HFFc6 (cell line): ENCODE data around the gene TEC. TPM values are rescaled to one million over a fixed set of nuclear protein-coding genes. Genes with fewer than 3 reads are reported as not detected.

Source experiments
- DNase-seq: peaks from one replicate; pipeline ENCODE4 v3.0.0-alpha.2; 2018
- H3K27ac Mint-ChIP-seq: 2 replicates; pipeline ENCODE4 v1.8.0; 2020; ENCODE audit warnings: mild to moderate bottlenecking, mixed read lengths
- H3K27me3 Mint-ChIP-seq: 2 replicates; pipeline ENCODE4 v1.8.0; 2021; ENCODE audit warnings: mild to moderate bottlenecking, moderate library complexity, mixed read lengths; ENCODE audit not compliant: insufficient read depth
- H3K36me3 Mint-ChIP-seq: 2 replicates; pipeline ENCODE4 v1.8.0; 2021; ENCODE audit warnings: low read depth, mixed read lengths
- H3K4me1 Mint-ChIP-seq: 2 replicates; pipeline ENCODE4 v1.8.0; 2020; ENCODE audit warnings: low read depth, mixed read lengths
- H3K4me3 Mint-ChIP-seq: 2 replicates; pipeline ENCODE4 v1.8.0; 2020; ENCODE audit warnings: mild to moderate bottlenecking, moderate library complexity, mixed read lengths
- H3K9me3 Mint-ChIP-seq: 2 replicates; pipeline ENCODE4 v1.8.0; 2020; ENCODE audit warnings: mild to moderate bottlenecking, mixed read lengths
- total RNA-seq, 6 experiments: library from RNA; stranded (reverse); fragmentation: NEBNext Ultra II Directional; extraction: Animal tissue kit (Norgen Biotek cat#: 25700); gene quantifications; 2 replicates in 1 of 6; 3 replicates in 5 of 6; pipeline ENCODE4 v1.2.3, GENCODE V29; 2021
- TF ChIP-seq, protein P1 (sequence below): fragments of 200-600 bp; sonication (generic); IDR thresholded peaks from 2 replicates; pipeline ENCODE4 v1.5.0; 2021; ENCODE audit warnings: antibody characterized with exemption, mild to moderate bottlenecking

The TEC gene
- total RNA-seq, 6 experiments from 2014 or later: 0.23 TPM; not detected in 5

DNA sequence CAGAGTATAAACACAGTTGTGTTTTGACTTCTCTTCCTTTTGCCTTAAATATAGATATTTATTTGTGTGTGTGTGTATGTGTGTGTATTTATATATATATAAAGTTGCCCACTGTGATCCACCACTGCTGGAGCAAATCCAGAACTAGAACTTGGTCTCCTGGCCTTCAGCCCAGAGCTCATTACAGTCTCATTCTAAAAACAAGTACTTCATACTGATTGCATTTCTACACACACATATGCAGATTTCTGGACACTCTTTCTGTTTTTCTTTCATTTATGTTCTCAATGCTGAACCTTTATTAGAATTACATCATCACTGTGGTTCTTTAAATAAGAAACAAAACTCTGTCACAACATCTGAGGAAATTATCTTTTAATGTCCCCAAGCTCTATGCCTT lies 136.0 kb downstream of the TEC start:
- TF ChIP-seq, protein P1, sequence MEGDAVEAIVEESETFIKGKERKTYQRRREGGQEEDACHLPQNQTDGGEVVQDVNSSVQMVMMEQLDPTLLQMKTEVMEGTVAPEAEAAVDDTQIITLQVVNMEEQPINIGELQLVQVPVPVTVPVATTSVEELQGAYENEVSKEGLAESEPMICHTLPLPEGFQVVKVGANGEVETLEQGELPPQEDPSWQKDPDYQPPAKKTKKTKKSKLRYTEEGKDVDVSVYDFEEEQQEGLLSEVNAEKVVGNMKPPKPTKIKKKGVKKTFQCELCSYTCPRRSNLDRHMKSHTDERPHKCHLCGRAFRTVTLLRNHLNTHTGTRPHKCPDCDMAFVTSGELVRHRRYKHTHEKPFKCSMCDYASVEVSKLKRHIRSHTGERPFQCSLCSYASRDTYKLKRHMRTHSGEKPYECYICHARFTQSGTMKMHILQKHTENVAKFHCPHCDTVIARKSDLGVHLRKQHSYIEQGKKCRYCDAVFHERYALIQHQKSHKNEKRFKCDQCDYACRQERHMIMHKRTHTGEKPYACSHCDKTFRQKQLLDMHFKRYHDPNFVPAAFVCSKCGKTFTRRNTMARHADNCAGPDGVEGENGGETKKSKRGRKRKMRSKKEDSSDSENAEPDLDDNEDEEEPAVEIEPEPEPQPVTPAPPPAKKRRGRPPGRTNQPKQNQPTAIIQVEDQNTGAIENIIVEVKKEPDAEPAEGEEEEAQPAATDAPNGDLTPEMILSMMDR: no peak
- H3K27ac Mint-ChIP-seq: no peak overlapping the region
- no peak for DNase-seq

DNA sequence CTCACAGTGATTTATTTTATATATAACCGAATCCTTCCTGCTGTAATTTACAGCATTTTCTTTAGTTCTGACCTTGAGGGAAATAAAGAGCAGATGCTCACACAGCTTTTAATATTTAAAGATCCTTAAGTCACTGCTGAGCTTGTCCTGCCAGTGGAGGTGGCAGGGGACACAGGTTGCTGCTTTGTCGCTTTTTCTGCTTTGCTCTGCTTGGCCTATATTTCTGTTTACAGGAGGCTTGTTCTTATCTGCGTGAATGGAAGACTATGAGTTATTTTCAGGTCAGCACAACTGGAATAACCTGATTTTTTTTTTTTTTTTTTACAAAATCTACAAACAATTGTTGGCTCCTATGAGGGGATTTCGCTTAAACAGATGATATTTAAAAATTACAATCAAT lies 137.9 kb downstream of the TEC start:
- H3K4me3 Mint-ChIP-seq: no peak overlapping the region
- no peaks in the 10 kb centered on the region for H3K9me3 Mint-ChIP-seq
- H3K36me3 Mint-ChIP-seq: no peaks in the 10 kb centered on the region
- TF ChIP-seq, protein P1: no peak
- DNase-seq: no peak
- H3K27ac Mint-ChIP-seq: no peak overlapping the region
- H3K27me3 Mint-ChIP-seq: peaks cover 7% of the 10 kb centered on the region
- peaks cover 29% of the 10 kb centered on the region for H3K4me1 Mint-ChIP-seq

More for the DNA sequence above, 136.0 kb downstream of the TEC start:
- no peak overlapping the region for H3K4me3 Mint-ChIP-seq
- no peaks in the 10 kb centered on the region for H3K9me3 Mint-ChIP-seq
- no peaks in the 10 kb centered on the region for H3K36me3 Mint-ChIP-seq
- H3K4me1 Mint-ChIP-seq: peaks cover 11% of the 10 kb centered on the region
- peaks cover 8% of the 10 kb centered on the region for H3K27me3 Mint-ChIP-seq

DNA sequence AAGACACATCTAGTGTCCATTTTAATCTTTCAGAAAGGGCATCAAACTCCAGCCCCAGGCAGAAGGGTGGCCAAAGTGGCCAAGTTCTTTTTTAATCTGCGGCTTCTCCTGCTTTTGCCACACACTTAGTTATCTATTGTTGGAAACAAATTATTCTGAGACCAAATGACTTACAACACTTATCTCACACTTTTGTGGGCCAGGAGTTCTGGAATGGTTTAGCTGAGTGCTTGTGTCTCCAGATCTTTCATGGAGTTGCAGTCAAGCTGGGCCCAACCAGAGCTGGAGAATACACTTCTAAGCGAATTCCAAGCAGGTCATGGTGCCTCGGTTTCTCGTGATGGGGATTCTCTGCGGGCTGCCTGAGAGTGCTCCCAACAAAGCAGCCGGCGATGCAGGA lies 139.5 kb downstream of the TEC start:
- no peaks in the 10 kb centered on the region for H3K9me3 Mint-ChIP-seq
- TF ChIP-seq, protein P1: no peak
- DNase-seq: no peak
- H3K4me3 Mint-ChIP-seq: no peak overlapping the region
- H3K36me3 Mint-ChIP-seq: no peaks in the 10 kb centered on the region
- H3K27me3 Mint-ChIP-seq: peaks cover 7% of the 10 kb centered on the region; the same call in 1 of the 2 replicates
- H3K27ac Mint-ChIP-seq: no peak overlapping the region
- peaks cover 29% of the 10 kb centered on the region for H3K4me1 Mint-ChIP-seq

DNA sequence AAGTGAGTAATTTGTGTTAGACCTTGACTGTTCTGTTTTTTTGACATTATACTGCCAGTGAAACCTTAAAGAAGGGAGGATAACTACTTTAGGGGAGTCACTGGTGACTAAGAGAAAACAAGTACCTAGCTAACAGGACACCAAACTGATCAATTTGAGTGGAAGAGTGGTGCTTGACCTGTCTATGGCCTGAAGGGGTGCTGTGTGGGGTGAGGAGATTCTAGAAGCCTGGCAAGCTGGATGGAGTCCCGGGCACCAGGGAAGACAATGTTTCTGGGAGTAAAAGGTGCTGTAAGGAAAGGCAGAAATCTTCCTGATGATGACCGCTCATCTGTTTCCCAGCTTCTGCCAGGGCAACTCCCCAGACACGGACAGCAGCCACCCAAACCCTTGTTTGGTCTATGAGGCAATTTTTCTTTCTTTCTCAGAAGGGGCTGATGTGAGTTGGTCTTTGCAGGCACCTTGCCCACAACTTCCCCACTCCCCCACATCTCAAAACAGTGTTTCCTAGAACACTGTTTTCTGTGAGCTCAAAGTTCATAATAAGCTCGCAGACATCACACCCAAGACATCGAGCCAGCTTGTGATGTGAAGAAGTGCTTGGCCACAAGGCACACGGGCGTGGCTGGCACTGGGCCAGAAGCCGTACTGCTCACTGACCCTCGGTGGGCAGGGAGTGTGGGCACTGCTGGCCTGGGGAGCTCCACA lies 140.2 kb downstream of the TEC start:
- Mint-ChIP-seq H3K27ac (no peak overlapping the region), H3K4me1 (peaks cover 29% of the 10 kb centered on the region), H3K4me3 (no peak overlapping the region), H3K9me3 (no peaks in the 10 kb centered on the region), H3K36me3 (no peaks in the 10 kb centered on the region), H3K27me3 (peaks cover 7% of the 10 kb centered on the region)
- TF ChIP-seq, protein P1: peak; percentile 40
- no peak for DNase-seq

GRCh38 chr4:48127682-48128404 lies 141.8 kb downstream of the TEC start:
- DNase-seq: peak; percentile 98
- Mint-ChIP-seq H3K9me3 (no peaks in the 10 kb centered on the region), H3K36me3 (no peaks in the 10 kb centered on the region), H3K4me1 (peaks cover 29% of the 10 kb centered on the region), H3K27ac (peak overlapping the region; percentile 68), H3K4me3 (peak overlapping the region; percentile 76), H3K27me3 (peaks cover 15% of the 10 kb centered on the region)
- TF ChIP-seq, protein P1: peak; percentile 76
